Medulla oblongata (tissue), 1 donor: ENCODE measurements around the gene CDK5RAP3.
A peak's percentile ranks its signal among the peaks of the same experiment; 100 is the strongest.

Source experiments
- DNase-seq: peaks from one replicate; pipeline ENCODE4 v3.0.0-alpha.2; 2015; ENCODE audit errors: extremely low spot score

The CDK5RAP3 gene

GRCh38 chr17:48024149-48025039, 53.5 kb downstream of the CDK5RAP3 start:
- DNase-seq: peak; percentile 47

- peak; percentile 99 for DNase-seq
Measured at GRCh38 chr17:48025040-48025903, 54.4 kb downstream of the CDK5RAP3 start.

GRCh38 chr17:48025904-48026501, 55.1 kb downstream of the CDK5RAP3 start:
- no peak for DNase-seq

- peak; percentile 92 for DNase-seq
Measured at GRCh38 chr17:48026502-48027321, 55.8 kb downstream of the CDK5RAP3 start.

GRCh38 chr17:48027322-48027981, 56.5 kb downstream of the CDK5RAP3 start:
- no peak for DNase-seq

- DNase-seq: no peak
Measured at GRCh38 chr17:48028736-48029135, 57.8 kb downstream of the CDK5RAP3 start.

- no peak for DNase-seq
Measured at GRCh38 chr17:48030531-48030930, 59.6 kb downstream of the CDK5RAP3 start.
